ENCODE measurements around the gene CALCR.
"Not testable (repeated sequence)": the region's sequence is repeated elsewhere in the genome, so short reads cannot be mapped to it uniquely, and the experiment has no call there.

Gene CALCR

DNA sequence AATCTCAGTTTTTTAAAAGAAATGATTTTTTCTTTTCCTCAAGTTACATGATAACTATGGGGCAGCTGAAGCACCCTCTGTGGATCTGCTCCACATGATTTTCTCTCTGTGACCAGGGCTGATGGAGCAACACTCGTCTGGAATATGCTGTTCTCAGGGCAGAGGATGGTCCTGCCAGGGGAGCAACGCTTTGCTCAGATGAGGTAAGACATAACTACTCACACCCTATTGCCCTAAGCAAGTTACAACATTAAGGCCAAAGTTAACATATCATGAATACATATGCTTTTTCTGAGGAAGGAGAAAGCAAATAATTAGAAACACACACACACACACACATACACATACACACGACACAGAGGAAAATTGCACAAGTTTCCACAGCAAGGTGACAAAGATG is 71.4 kb downstream of the CALCR start:
- Histone ChIP-seq H3K27ac (ENCODE audit: low read depth, low read length) (no peak overlapping the region), H3K27me3 (ENCODE audit: control insufficient read depth in 1 of 2, insufficient read depth in 2 of 2, low read length in 2 of 2) (no peaks in the 10 kb centered on the region), H3K4me1 (ENCODE audit: insufficient read depth, low read length) (no peaks in the 10 kb centered on the region), H3K4me3 (ENCODE audit: low read depth in 1 of 2, low read length in 2 of 2) (no peak overlapping the region), H3K36me3 (ENCODE audit: insufficient read depth, low read length) (no peaks in the 10 kb centered on the region), H3K9me3 (ENCODE audit: low read length) (no peaks in the 10 kb centered on the region), H3K9ac (ENCODE audit: low read length) (no peak overlapping the region)

DNA sequence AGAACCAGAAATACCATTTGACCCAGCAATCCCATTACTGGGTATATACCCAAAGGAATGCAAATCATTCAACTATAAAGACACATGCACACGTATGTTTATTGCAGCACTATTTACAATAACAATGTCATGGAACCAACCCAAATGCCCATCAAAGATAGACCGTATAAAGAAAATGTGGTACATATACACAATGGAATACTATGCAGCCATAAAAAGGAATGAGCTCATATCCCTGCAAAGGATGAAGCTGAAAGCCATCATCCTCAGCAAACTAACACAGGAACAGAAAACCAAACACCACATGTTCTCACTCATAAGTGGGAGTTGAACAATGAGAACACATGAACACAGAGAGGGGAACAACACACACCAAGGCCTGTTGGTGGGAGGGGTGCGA is 82.7 kb downstream of the CALCR start:
- not testable (repeated sequence) for H3K9me3 ChIP-seq (ENCODE audit: low read length); H3K9ac ChIP-seq (ENCODE audit: low read length); H3K27me3 ChIP-seq (ENCODE audit: control insufficient read depth in 1 of 2, insufficient read depth in 2 of 2, low read length in 2 of 2); H3K4me3 ChIP-seq (ENCODE audit: low read depth in 1 of 2, low read length in 2 of 2); H3K4me1 ChIP-seq (ENCODE audit: insufficient read depth, low read length); H3K36me3 ChIP-seq (ENCODE audit: insufficient read depth, low read length); H3K27ac ChIP-seq (ENCODE audit: low read depth, low read length)

DNA sequence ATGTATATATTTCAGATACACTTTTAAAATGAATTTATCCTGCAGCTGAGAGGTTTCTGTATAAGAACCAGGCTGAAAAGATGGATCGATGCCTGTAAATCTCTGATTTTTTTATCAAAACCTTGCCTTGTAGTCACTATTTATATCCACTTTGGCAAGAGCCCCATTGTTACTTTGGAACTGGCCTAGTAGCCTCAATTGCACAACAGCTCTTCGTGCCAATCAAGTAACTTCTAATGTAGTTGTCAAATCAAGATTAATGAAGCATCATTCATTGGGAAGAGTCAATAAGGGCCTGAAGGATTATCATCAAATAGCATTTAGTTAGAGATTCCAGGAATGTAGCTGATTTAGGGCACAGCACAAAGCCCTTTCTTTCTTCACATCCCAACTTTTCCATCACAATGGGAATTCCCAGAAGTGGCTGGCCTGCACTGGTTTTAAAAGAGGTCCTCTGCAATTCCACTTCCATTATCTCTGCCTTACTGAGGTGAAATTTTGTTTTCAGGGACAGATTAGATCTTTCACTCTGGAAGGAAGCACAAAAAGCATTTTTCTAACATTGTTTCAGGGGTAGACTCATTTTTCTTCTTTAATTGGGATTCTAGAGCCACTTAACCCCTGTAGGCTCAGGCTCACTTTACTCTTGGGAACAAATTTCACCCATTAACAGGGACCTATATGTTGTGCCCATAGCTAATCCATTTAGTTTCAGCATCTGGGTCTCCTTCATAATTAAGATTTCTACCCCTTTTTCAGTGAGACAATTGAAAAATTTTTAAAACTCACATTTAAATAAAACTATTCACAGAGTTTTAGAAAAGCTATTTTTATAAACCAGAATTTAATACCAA is 97.8 kb downstream of the CALCR start:
- no peaks in the 10 kb centered on the region for H3K36me3 ChIP-seq (ENCODE audit: insufficient read depth, low read length)
- no peaks in the 10 kb centered on the region for H3K27me3 ChIP-seq (ENCODE audit: control insufficient read depth in 1 of 2, insufficient read depth in 2 of 2, low read length in 2 of 2)
- H3K9me3 ChIP-seq (ENCODE audit: low read length): no peaks in the 10 kb centered on the region
- H3K4me3 ChIP-seq (ENCODE audit: low read depth in 1 of 2, low read length in 2 of 2): no peak overlapping the region
- H3K9ac ChIP-seq (ENCODE audit: low read length): no peak overlapping the region
- no peaks in the 10 kb centered on the region for H3K4me1 ChIP-seq (ENCODE audit: insufficient read depth, low read length)
- no peak overlapping the region for H3K27ac ChIP-seq (ENCODE audit: low read depth, low read length)

DNA sequence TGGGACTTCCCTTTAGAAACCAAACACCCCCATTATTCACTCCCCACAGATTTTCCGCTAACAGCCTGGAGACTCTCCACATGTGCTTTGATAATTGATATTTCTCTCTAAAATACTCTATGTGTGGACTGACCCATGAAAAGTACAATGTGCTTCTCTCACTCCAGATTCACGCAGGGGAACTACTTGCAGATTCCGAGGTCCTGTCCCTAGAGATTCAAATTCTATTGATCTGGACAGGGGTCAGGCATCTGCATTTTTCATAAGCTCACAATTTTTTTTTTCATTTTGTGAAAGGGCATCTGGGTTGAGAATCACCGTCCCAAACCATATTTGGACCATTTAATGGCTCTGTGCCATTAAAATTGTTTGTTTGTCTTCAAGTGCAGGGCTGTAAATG is 98.7 kb downstream of the CALCR start:
- Histone ChIP-seq H3K27ac (ENCODE audit: low read depth, low read length) (no peak overlapping the region), H3K9ac (ENCODE audit: low read length) (no peak overlapping the region), H3K4me1 (ENCODE audit: insufficient read depth, low read length) (no peaks in the 10 kb centered on the region), H3K27me3 (ENCODE audit: control insufficient read depth in 1 of 2, insufficient read depth in 2 of 2, low read length in 2 of 2) (no peaks in the 10 kb centered on the region), H3K36me3 (ENCODE audit: insufficient read depth, low read length) (no peaks in the 10 kb centered on the region), H3K9me3 (ENCODE audit: low read length) (no peaks in the 10 kb centered on the region), H3K4me3 (ENCODE audit: low read depth in 1 of 2, low read length in 2 of 2) (no peak overlapping the region)

DNA sequence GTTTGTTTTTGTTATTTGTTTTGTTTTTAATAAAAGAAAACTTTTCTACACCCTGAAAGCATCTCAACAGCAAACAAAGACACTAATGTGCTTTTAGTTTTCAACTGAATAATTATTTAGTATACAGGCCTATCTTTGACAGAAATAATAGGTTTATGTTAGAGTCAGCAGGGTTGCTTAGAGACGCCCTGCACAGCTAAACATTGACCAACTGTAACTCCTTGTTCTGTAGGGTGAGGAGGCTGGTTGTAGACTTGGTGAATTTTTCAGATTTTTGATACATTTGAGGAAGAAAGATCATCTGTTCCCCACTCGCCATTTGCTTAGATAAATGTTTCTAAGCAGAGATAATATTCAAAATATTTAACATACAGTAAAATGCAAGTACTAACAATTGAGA is 103.1 kb downstream of the CALCR start:
- Histone ChIP-seq H3K27me3 (ENCODE audit: control insufficient read depth in 1 of 2, insufficient read depth in 2 of 2, low read length in 2 of 2) (no peaks in the 10 kb centered on the region), H3K4me1 (ENCODE audit: insufficient read depth, low read length) (no peaks in the 10 kb centered on the region), H3K9ac (ENCODE audit: low read length) (no peak overlapping the region), H3K36me3 (ENCODE audit: insufficient read depth, low read length) (no peaks in the 10 kb centered on the region), H3K4me3 (ENCODE audit: low read depth in 1 of 2, low read length in 2 of 2) (no peak overlapping the region), H3K27ac (ENCODE audit: low read depth, low read length) (no peak overlapping the region), H3K9me3 (ENCODE audit: low read length) (no peaks in the 10 kb centered on the region)

DNA sequence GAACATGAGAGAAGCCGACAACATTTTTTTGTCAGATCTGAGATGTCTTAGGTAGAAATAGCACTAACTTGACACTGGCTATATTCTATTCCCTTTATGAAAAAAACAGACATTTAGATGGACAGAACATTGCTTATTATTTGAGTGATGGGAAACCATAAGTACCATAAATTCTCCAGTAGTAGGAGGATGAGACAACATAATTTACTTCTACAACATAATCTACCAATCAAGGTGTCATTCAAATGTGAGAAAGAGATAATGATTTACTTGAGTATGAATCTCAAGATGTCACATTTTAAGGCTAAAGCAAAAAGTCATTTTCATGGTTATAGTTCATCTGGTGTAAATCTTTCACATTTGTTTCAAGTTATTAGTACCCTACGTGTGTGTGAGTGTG is 110.8 kb downstream of the CALCR start:
- H3K9me3 ChIP-seq (ENCODE audit: low read length): no peaks in the 10 kb centered on the region
- no peak overlapping the region for H3K4me3 ChIP-seq (ENCODE audit: low read depth in 1 of 2, low read length in 2 of 2)
- H3K36me3 ChIP-seq (ENCODE audit: insufficient read depth, low read length): no peaks in the 10 kb centered on the region
- no peak overlapping the region for H3K27ac ChIP-seq (ENCODE audit: low read depth, low read length)
- H3K9ac ChIP-seq (ENCODE audit: low read length): no peak overlapping the region
- H3K4me1 ChIP-seq (ENCODE audit: insufficient read depth, low read length): no peaks in the 10 kb centered on the region
- no peaks in the 10 kb centered on the region for H3K27me3 ChIP-seq (ENCODE audit: control insufficient read depth in 1 of 2, insufficient read depth in 2 of 2, low read length in 2 of 2)

DNA sequence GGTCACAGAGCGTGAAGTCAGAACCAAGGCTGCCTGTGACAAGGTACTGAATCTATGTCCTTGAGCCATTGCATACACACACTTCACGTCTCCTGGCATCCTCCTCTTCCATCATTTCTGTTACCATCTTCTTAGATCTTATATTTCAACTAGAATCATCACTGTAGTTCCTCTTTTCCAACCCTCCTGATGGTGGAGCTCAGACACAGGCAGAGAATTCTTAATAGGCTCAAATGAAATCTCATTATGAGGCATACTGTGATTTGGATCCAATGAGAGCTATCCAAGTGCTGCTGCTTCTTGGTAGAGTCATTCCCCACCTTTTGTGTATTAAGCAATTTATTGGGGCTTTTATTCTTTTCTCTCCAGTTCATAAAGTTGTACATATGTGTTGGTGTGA is 113.2 kb downstream of the CALCR start:
- Histone ChIP-seq H3K27me3 (ENCODE audit: control insufficient read depth in 1 of 2, insufficient read depth in 2 of 2, low read length in 2 of 2) (no peaks in the 10 kb centered on the region), H3K9me3 (ENCODE audit: low read length) (no peaks in the 10 kb centered on the region), H3K9ac (ENCODE audit: low read length) (no peak overlapping the region), H3K4me1 (ENCODE audit: insufficient read depth, low read length) (no peaks in the 10 kb centered on the region), H3K27ac (ENCODE audit: low read depth, low read length) (no peak overlapping the region), H3K36me3 (ENCODE audit: insufficient read depth, low read length) (no peaks in the 10 kb centered on the region), H3K4me3 (ENCODE audit: low read depth in 1 of 2, low read length in 2 of 2) (no peak overlapping the region)

DNA sequence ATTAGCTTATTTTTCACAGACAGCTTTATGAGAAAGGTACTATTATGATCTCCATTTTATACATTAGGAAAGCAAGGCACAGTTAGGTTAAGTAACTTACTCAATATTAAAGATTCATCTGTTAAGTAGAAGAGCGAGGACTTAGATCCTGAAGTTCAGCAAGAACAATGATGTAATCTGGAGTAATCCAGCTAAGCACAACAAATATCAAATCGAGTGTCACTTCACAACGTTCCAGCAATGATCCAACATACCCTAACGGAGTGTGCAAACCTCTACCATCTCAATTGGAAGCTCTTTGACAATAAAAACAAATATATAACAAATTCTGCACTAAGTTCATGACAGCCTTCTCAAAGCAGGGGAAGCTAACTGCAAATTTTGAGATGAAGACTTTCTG is 121.3 kb downstream of the CALCR start:
- Histone ChIP-seq H3K9ac (ENCODE audit: low read length) (no peak overlapping the region), H3K4me1 (ENCODE audit: insufficient read depth, low read length) (no peaks in the 10 kb centered on the region), H3K27ac (ENCODE audit: low read depth, low read length) (no peak overlapping the region), H3K36me3 (ENCODE audit: insufficient read depth, low read length) (no peaks in the 10 kb centered on the region), H3K9me3 (ENCODE audit: low read length) (no peaks in the 10 kb centered on the region), H3K27me3 (ENCODE audit: control insufficient read depth in 1 of 2, insufficient read depth in 2 of 2, low read length in 2 of 2) (no peaks in the 10 kb centered on the region), H3K4me3 (ENCODE audit: low read depth in 1 of 2, low read length in 2 of 2) (no peak overlapping the region)

DNA sequence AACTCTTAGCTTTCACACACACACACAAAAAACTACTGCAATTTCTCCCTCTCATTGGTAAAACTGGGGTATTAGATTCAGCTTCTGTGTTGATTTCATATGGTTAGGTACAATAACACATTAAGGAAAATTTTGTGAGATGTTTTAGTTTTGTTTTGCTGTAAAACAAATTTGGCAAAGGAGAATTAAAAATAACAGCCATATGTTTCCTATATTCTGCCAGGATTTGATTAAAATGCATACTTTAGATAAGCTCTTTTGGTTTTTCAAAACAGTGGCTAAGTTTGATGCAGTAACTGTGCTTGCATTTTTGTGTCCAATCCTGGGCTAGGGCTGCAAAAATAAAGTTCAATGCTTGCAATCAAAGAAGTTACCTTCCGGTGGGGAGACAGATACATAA is 126.3 kb downstream of the CALCR start:
- H3K4me3 ChIP-seq (ENCODE audit: low read depth in 1 of 2, low read length in 2 of 2): no peak overlapping the region
- H3K9me3 ChIP-seq (ENCODE audit: low read length): no peaks in the 10 kb centered on the region
- no peak overlapping the region for H3K9ac ChIP-seq (ENCODE audit: low read length)

DNA sequence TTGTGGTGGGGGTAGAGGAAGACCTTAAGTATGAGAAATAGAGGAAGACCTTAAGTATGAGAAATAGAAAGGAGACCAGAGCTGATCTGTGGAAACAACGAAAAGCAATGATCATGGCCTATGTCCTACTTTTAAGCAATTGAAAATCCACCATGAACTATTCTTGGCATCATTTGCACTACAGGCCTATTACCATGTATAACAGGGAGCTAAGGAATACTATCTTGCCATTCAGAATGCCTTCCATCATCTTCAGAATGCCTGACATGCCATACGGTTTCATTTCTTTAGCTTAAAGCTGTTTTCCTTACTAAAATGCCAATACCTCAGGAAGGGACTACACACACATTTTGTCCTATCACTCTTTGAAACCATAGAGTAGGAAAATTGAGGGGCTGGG is 127.0 kb downstream of the CALCR start:
- Histone ChIP-seq H3K4me3 (ENCODE audit: low read depth in 1 of 2, low read length in 2 of 2) (no peak overlapping the region), H3K9me3 (ENCODE audit: low read length) (no peaks in the 10 kb centered on the region), H3K27me3 (ENCODE audit: control insufficient read depth in 1 of 2, insufficient read depth in 2 of 2, low read length in 2 of 2) (no peaks in the 10 kb centered on the region), H3K9ac (ENCODE audit: low read length) (no peak overlapping the region), H3K36me3 (ENCODE audit: insufficient read depth, low read length) (no peaks in the 10 kb centered on the region), H3K4me1 (ENCODE audit: insufficient read depth, low read length) (no peaks in the 10 kb centered on the region), H3K27ac (ENCODE audit: low read depth, low read length) (no peak overlapping the region)

More for the DNA sequence above, 126.3 kb downstream of the CALCR start:
- H3K27ac ChIP-seq (ENCODE audit: low read depth, low read length): no peak overlapping the region
- H3K27me3 ChIP-seq (ENCODE audit: control insufficient read depth in 1 of 2, insufficient read depth in 2 of 2, low read length in 2 of 2): no peaks in the 10 kb centered on the region
- no peaks in the 10 kb centered on the region for H3K4me1 ChIP-seq (ENCODE audit: insufficient read depth, low read length)
- H3K36me3 ChIP-seq (ENCODE audit: insufficient read depth, low read length): no peaks in the 10 kb centered on the region

DNA sequence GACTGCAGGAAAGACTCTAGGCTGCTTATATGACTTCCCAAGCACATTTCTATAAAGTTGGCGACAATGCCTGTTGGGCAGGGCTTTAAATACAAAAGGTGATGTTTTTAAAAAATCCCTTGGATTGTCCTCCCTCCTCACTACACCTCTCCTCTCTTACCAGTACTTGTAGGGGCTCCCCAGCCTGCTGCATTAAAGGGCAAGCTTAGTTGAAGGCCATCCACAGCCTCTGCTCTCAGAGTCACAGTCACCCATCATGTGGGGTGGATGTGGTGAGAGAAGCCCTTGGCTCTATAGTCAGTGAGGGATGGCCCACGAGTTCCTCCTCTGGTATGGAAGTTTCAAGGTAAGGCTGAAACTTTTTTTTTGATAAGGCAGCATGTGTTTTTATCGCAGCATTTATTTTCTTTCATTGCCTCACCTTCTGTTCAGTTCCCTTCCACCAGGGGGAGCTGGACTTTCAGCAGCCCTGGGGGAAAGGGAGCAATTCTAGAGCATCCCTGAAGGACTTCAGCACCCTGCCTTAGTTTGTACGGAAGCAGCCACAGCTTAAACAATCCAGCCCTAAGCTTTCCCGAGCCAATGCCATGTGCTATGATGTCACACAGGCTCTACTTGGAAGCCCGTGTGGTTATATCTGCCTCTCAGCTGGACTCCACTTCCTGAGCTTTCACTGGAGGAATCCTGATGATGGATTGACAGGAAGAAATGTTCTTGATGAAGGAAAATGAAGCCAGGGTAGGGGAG is 131.9 kb downstream of the CALCR start:
- Histone ChIP-seq H3K27ac (ENCODE audit: low read depth, low read length) (no peak overlapping the region), H3K4me1 (ENCODE audit: insufficient read depth, low read length) (no peaks in the 10 kb centered on the region), H3K9ac (ENCODE audit: low read length) (no peak overlapping the region), H3K4me3 (ENCODE audit: low read depth in 1 of 2, low read length in 2 of 2) (no peak overlapping the region), H3K9me3 (ENCODE audit: low read length) (no peaks in the 10 kb centered on the region), H3K27me3 (ENCODE audit: control insufficient read depth in 1 of 2, insufficient read depth in 2 of 2, low read length in 2 of 2) (no peaks in the 10 kb centered on the region), H3K36me3 (ENCODE audit: insufficient read depth, low read length) (no peaks in the 10 kb centered on the region)

DNA sequence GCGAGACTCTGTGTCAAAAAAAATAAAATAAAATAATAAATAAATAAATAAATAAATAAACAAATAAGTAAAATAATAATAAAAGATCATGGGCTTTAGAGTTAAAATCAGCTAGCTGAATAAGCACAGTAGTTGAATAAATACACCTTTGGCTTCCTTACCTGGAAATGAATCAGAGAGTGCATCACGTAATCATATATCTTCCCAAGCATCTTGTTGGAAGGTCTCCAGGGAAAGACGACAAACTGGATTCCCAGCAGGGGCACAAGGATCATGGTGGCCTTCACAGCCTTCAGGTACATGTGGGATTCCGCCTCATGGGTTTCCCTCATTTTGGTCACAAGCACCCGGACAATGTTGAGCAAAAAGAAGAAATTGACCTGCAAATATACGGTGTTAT is 138.7 kb downstream of the CALCR start:
- no peak overlapping the region for H3K27ac ChIP-seq (ENCODE audit: low read depth, low read length)
- H3K4me3 ChIP-seq (ENCODE audit: low read depth in 1 of 2, low read length in 2 of 2): no peak overlapping the region
- no peaks in the 10 kb centered on the region for H3K36me3 ChIP-seq (ENCODE audit: insufficient read depth, low read length)
- no peaks in the 10 kb centered on the region for H3K4me1 ChIP-seq (ENCODE audit: insufficient read depth, low read length)
- H3K9ac ChIP-seq (ENCODE audit: low read length): no peak overlapping the region
- H3K9me3 ChIP-seq (ENCODE audit: low read length): no peaks in the 10 kb centered on the region
- no peaks in the 10 kb centered on the region for H3K27me3 ChIP-seq (ENCODE audit: control insufficient read depth in 1 of 2, insufficient read depth in 2 of 2, low read length in 2 of 2)
